Fibroblast of peridontal ligament (primary cell): Measurements from ENCODE around the gene PLP2.
"Not testable (repeated sequence)": the region's sequence is repeated elsewhere in the genome, so short reads cannot be mapped to it uniquely, and the experiment has no call there.

ENCODE experiments used
- DNase-seq: peaks from one replicate; pipeline ENCODE4 v3.0.0-alpha.2; 2010; ENCODE audit errors: extremely low read depth

Gene PLP2

DNA sequence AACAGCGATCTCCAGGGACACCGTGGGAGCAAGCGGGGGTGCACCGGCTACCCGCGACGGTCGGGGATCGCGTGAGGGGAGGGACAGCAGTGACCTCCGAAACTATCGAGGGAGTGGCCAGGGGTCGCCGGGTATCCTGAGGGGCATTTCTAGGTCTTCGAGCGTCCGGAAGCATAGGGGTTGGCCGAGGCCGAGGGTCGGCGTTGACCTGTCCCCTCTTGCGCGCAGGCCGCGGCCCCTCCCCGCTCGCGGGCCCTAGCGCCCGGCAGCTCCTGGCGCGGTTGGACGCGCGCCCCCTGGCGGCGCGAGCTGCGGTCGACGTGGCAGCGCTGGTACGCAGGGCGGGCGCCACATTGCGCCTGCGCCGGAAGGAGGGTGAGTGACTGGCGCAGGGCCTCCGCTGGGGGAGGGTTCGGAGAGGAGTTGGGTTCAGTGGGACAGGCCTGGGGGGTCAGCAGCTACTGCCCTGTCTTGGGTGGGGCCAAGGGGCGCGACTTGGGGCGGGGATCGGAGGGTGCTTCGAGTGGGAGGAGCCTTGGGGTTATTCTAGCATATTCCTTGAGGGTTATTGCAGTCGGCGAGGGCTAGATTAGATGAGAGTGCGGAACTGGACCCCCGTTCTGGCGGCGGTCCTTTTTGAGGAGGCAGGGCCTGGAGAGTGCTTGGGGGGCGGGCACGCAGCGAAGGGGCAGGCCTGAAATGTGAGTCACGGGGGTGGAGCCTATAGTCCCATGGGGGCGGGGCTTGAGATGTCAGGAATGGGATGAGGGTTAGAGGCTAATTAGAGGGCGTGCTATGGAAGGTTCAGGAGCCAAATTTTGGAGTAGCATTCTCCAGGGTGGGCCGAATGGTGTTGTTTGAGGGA, 7.9 kb upstream of the PLP2 start:
- peak; percentile 74 for DNase-seq

- DNase-seq: no peak
These were observed 6.9 kb upstream of the PLP2 start for GRCh38 chrX:49164589-49165360.

DNA sequence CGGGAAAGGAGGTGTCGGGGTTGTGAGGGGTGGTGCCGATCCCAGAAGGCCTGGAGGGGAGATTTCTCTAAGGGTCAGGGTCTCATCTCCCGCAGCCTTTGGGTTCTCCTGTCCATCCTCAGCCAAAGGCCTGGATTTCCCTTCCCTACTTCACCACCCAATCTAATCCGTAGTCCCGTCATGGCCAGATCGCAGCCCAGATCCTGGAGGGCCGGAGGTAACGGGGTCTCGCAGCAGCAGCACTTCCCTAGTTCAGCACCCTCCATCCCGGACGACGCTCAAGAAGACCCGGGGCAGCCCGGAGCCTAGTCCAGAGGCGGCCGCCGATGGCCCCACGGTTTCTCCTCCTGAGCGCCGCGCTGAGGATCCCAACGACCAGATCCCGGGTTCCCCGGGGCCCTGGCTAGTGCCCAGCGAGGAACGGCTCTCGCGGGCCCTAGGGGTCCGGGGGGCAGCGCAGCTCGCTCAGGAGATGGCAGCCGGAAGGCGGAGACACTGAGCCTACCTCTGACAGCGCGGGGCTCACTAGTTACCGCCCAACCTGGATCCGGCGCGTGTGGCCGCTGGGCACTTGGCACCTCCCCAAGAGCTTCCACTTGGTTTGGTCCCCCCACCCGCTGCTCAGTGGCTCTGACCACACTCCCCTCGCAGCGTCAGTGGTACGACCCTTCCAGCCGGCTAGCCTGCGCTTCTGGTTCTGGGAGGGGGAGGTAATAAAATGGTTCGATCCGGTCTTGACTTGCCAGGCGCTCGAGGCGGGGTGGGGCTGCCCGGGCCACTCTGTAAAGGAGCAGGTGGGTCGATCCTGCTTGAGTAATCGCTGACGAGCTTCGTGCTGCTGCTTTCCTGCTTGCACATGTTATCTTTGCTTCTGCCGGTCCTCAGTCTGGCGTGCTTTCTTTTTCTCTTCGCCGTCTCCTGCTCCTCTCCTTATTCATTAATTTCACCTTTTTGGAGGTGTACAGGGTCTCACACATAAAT, 5.5 kb upstream of the PLP2 start:
- DNase-seq: peak; percentile 49

- peak; percentile 81 for DNase-seq
These were observed 4.6 kb upstream of the PLP2 start for GRCh38 chrX:49166914-49167739.

GRCh38 chrX:49167740-49168108, 4.0 kb upstream of the PLP2 start:
- no peak for DNase-seq

- no peak for DNase-seq
These were observed 632 bp downstream of the PLP2 start for GRCh38 chrX:49172280-49172780.

DNA sequence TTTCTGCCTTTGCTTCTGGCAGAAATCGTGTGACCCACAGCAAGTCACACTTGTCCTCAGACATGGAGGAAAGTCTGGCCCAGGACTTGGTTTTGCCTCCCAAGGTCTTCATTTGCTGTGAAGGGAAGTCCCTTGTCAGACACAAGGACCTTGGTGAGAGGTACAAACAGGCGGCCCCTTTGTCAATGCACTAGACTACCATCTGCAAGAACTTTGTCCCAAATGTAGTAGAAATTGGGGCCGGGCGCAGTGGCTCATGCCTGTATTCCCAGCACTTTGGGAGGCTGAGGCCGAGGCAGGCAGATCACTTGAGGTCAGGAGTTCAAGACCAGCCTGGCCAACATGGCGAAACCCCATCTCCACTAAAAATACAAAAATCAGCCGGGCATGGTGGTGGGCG, 1.8 kb downstream of the PLP2 start:
- DNase-seq: not testable (repeated sequence)

- DNase-seq: no peak
These were observed 3.0 kb downstream of the PLP2 start for GRCh38 chrX:49174723-49175122.

GRCh38 chrX:49175435-49176274, 4.0 kb downstream of the PLP2 start:
- no peak for DNase-seq

DNA sequence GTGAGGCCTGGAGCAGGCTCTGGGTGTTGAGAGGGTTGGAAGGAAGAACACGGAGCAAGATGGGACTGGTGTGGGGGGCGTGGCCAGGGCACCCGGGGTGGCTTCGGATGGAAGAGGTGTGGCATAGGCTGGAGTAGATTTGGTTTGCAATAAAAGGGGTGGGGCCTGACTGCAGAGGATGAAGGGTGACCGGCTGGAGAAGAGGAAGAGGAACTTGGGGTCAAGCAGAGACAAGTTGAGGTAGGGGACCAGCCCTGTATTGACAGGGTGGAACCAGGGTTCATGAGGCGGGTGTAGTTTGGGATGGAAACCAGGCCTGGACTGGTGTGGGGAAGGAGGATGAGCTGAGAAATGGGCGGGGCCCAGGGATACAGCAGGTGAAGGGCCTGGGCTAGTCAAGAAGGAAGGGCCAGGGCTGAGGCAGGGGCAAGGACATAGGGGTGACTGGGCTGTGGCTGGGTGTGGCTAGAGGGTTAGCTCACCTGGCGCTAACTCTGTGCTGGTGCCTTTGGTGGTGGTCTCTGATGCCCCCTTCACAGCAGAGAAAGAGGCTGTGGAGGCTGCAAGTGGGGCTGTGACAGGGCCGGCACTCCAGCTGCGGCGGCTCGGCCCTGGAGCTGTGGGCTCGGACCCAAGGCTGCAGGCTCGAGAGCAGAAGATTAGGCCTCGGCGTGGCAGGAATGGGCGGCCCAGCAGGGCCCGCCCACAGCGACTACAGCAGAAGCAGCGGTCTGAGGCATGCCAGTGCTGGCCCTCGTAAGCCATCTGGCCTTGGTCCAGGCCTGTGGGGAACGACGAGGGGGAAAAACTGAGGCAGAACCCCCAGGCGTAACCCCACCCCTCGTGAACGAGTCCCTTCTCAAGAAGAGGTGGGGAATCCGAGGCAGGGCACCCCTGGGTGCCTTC, 5.0 kb downstream of the PLP2 start:
- DNase-seq: no peak

GRCh38 chrX:49177338-49177833, 5.7 kb downstream of the PLP2 start:
- no peak for DNase-seq

GRCh38 chrX:49177873-49178480, 6.3 kb downstream of the PLP2 start:
- DNase-seq: no peak

GRCh38 chrX:49178537-49178936, 6.8 kb downstream of the PLP2 start:
- DNase-seq: no peak

DNA sequence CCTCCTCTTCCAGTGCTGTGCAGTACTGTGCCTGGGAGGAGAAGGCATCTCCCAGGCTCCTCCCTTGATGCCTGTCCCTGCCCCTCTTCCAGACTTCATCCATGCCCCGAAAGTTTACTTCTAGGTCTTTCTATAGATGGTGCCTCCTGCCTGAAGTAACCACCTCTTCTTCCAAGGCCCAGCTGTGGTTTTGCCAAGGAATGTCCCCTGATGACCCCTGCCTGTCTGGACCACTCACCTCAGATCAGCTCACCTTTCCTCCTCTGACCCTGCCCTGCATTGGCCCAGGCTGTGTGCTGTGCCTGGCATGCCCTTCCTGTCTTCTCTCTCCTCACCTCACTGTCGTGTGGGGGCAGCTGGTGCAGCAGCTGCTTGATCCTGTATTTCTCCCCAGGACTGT, 7.7 kb downstream of the PLP2 start:
- no peak for DNase-seq

- no peak for DNase-seq
These were observed 12.1 kb downstream of the PLP2 start for GRCh38 chrX:49183701-49184281.

GRCh38 chrX:49184294-49185281, 12.9 kb downstream of the PLP2 start:
- peak; percentile 84 for DNase-seq
